Inflammatory macrophage treated with lipopolysaccharide for 1 hour (primary cell): ENCODE measurements around the gene SVBP.
A peak's percentile ranks its signal among the peaks of the same experiment; 100 is the strongest.
"Not testable (repeated sequence)": the region's sequence is repeated elsewhere in the genome, so short reads cannot be mapped to it uniquely, and the experiment has no call there.

Source experiments
- DNase-seq, 2 donors: peaks; one replicate each; pipeline ENCODE4 v3.0.0-alpha.2; 2020 to 2022

Gene SVBP, protein sequence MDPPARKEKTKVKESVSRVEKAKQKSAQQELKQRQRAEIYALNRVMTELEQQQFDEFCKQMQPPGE

DNA sequence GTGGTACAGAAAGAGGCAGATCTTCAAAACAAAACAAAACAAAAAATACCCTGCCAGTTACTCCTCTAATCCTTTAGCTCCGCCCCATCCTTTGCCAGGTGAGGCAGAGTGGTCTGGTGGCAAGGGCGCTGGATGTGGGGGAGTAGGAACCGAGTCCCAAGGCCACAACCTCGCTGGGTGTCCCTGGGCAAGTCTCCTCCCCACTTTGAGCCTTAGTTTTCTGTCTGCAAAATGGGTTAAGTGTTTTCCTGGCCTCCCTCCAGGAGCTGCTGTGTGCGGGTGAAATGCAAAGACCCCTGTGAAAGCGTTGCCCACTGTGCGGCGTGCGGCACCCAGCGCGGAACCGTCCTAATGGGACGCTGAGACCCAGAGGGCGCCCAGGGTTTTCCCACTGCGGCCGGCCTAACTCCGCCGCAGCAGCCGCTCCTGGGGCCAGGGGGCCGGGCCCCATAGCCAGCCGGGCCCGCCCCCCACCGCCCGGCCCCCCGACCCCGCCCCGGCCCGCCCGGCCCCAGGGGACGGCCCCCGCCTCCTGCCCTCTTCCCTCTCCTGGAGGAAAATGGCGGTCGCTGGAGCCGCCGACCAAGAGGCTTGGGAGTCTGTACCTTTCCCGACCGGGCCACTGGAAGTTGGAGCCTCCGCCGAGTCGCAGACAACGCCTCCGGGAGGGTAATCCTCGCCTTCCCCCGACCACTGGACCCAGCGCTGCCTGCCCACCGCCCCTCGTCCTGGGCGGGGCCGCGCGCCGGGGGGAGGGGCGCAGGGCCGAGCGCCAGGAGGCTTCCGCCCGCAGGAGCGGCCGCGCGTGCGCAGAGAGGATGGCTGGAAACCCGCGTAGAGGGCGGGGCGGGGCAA is at the start of gene SVBP, which contains the start of gene ERMAP:
Gene SVBP (minus strand): TSS at position 813 of the 855 bp plus-strand sequence. CDS start 853 bp downstream, outside the sequence.
Gene ERMAP (plus strand): TSS at position 538 of the 855 bp plus-strand sequence. CDS start 13,327 bp downstream, outside the sequence.
- DNase-seq = peak; percentile 80 to 96

DNA sequence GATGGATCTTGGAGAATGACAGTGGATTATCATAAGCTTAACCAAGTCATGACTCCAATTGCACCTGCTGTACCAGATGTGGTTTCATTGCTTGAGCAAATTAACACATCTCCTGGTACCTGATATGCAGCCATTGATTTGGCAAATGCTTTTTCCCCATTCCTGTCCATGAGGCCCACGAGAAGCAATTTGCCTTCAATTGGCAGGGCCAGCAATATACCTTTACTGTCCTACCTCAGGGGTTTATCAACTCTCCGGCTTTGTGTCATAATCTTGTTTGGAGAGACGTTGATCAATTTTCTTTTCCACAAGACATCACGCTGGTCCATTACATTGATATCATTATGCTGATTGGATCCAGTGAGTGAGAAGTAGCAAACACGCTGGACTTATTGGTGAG is 49.4 kb upstream of the SVBP start:
- DNase-seq = no peak

DNA sequence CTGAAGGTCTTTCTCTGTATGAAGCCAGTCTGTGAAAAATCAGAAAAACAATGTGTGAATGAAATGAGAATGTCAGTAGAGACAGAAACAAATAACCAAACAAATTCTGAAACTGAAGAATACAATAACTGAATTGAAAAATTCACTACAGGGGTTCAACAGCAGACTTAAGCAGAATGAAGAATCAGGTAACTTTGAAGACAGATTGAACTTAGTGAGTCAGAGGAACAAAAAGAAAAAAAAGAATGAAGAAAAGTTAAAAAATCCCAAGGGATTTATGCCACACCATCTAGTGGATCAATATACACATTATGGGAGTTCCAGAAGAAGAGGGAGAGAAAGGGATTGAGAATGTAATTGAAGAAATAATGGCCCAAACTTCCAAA is 43.8 kb upstream of the SVBP start:
- DNase-seq = no peak

DNA sequence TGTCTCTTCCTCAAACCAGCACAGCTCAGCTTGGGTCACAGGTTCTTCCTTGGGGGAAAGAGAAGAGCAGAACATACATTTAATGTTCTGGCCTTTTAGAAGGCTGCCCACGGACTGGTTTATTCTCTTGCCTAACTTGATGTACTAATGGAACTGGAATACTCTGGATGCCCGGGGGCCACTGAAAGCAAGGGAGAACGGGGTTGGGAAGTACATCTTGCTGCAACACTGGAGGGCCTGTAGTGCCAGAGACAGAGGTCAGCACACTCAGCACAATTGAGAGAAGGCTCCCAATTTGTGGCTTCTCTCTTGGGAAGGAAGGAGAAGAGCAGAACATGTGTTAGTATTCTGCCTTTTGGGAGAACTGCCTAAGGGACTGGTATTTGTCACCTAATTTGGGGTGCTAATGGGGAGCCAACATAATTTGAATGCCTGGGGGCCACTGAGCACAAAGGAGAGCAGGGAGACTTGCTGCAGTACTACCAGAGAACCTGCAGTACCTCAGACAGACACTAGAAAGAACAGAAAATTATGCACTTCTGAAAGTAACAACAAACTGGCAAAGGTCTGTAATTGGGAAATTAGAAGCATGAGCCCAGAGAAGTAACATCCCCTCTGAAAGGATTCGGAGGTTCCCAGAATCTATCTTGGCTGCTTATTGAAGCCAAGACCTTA is 43.3 kb upstream of the SVBP start:
- DNase-seq = peak in 1 of 2 donors; percentile 16

DNA sequence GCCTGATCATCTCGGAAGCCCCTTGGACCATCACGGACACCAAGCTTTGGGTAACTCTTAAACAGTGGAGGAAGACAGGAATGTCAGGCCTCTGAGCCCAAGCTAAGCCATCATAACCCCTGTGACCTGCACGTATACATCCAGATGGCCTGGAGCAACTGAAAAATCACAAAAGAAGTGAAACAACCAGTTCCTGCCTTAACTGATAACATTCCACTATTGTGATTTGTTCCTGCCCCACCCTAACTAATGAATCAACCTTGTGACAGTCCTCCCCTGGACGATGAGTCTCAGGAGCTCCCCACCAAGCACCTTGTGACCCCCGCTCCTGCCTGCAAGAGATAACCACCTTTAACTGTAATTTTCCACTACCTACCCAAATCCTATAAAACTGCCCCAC is 42.2 kb upstream of the SVBP start:
- DNase-seq = not testable (repeated sequence)

DNA sequence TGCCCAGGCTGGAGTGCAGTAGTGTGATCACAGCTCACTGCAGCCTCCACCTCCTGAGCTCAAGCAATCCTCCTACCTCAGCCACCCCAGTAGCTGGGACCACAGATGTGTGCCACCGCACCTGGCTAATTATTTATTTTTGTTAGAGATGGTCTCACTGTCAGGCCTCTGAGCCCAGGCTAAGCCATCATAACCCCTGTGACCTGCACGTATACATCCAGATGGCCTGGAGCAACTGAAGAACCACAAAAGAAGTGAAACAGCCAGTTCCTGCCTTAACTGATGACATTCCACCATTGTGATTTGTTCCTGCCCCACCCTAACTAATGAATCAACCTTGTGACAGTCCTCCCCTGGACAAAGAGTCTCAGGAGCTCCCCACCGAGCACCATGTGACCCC is 39.4 kb upstream of the SVBP start:
- DNase-seq = not testable (repeated sequence)

DNA sequence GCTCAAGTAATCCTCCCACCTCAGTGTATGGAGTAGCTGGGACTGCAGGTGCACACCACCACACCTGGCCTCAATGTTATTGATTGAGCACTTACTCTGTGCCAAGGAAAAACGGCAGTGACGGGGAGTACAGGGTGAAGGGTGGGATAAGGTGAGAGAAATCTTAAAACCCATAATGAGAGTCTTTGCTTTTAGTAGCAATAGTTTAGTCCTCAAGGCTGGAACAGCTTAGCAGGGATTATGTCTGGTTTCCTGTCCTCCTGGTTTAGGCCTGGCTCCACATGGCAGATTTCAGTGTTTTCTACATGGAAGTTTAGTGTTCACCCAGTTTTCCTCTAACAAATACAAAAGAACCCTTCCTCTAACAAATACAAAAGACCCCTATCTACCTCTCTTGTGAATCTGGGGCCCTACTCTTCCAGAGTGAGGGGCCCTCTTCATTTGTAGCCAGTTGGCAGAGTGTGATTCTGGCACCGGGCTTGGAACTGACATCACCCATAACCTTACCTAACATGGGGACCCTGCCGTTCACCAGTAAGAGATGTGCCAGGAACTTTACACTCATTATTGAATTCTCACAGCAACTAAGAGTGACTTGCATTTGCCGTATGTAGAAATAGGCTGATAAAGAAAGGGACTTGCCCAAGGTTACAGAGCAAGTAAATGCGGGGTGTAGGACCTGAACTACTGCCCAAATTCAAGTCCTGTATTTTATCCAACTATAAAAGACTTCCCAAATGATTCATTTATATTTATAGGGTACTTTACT is 36.1 kb upstream of the SVBP start:
- no peak for DNase-seq

DNA sequence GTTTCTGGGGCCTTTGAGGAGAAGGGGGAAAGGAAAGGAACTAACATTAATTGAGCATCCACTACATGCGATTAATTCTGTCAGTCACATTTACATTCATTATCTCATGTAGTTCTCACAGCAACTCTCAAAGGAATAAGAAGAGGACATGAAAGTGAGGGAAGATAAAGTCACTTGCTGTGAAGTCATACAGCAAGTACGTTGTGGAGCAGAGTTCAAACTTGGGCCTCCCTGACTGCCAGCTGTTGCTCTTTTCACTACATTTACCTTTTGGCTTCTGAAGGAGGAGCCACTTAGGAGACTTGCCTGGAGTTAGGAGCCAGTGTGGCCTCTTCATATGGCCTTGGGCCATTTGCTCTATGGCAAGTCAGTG is 35.4 kb upstream of the SVBP start:
- DNase-seq = no peak

DNA sequence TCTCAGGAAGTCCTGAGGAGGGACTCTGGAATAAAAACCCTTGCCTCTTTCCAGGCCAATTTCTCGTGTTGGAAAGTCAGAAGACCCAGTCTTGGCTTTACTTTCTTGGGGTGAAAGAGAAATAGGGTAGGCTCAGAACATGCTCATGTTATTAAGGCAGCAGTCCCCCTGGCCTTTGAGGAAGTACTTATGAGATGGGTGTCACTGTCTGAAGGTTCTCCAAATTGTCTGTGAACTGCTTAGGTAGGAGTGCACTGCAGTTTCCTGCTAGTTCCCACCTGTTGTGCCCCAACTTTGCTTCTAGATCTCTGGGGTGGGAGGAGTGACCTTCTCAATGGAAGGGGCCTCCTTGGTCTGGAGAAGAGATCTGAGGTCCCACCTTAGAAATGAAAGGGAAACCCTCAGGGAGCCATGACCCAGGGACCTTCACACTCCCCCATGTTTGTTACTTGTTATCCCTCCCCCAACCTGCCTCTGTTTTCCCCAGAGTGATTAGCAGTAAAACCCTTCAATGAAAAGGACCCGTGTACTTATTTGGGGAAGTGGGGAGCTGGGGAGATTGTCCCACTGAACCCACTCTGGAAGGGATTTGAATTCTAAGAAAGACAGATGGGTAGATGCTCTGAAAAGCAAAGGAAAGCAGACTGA is 34.9 kb upstream of the SVBP start:
- DNase-seq = no peak

DNA sequence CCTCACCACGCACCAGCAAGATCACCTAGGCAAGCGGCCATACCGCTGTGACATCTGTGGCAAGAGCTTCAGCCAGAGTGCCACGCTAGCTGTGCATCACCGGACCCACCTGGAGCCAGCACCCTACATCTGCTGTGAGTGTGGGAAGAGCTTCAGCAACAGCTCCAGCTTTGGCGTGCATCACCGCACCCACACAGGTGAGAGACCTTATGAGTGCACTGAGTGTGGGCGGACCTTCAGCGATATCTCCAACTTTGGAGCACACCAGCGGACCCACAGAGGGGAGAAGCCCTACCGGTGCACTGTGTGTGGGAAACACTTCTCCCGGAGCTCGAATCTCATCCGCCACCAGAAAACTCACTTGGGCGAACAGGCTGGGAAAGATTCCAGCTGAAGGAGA is 34.2 kb upstream of the SVBP start:
- no peak for DNase-seq

DNA sequence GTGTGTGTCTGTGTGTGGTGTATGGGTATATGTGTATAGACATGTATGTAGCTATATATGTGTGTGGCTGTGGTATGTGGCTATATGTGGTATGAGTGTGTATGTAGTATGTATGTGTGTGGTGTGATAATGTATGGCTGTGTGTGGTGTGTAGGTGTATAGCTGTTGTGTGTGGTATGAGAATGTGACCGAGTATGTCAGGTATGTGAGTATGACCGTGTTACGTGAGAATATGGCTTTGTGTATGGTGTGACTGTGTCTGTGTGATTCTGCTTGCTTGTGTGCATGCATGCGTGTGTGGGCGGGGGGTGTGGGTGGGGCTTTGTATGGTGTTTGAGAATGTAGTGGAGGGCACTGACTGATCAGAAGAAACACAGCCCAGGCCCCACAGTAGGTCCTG is 32.7 kb upstream of the SVBP start:
- DNase-seq = no peak

DNA sequence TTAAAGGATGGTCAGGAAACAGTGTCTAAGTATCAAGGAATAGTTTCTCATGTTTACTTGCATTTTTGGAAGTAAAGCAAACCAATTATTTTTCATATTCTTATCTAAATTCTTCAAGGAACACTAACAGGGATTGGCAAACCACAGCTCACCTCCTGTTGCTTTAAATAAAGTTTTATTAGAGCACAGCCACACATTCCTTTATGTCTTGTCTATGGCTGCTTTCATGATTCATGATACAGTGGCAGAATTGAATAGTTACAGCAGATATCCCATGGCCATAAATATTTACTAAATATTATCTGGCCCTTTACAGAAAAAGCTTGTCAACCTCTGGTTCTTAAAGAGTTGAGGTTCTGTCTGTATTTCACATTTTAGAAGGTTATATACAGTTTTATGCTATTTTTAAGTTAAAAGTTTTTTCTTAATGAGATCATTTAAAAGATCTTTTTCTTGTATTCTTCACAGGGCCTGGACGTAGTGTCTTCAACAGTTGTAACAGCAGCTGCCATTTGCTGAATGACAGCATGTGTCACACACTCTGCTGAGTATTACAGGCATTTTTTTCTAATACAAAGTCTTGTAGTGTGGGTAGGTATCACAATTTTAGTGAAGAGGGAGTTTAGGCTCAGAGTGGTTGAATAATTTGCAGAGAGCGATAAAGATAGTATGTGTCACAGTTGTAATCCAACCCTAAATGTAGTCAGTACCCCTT is 31.8 kb upstream of the SVBP start:
- DNase-seq = no peak

DNA sequence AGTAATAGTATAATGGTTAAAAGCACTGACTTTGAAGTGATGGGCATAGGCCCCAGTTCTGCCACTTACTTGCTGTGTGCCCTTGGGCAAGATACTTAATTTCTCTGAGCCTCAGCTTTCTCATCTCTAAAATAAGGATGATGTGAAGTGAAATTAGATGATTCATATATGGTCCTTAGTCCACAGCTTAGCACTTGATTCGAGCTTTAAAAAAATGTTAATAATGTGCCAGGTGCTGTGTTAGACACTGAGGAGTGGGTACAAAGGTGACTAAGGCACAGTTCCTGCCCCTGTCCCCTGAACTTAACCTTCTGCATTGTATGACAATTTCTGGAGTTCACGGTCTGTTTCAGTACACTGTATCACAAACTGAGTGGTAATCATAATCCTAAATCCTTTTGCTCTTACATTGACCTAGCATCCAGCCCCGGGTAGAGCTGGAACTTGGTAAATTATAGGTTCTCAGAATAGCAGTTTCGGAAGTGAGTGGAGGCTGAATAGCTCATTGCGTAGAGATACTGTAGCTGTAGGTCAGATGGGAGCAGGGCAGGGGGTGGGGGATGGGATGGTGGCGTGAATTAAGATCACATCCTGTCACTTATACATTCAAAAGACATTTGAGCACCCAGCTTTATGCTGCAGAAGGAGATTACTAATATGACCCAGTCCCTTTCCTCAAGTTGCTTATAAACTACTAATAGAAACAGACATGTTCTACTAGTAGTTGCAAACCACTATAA is 30.7 kb upstream of the SVBP start:
- no peak for DNase-seq

DNA sequence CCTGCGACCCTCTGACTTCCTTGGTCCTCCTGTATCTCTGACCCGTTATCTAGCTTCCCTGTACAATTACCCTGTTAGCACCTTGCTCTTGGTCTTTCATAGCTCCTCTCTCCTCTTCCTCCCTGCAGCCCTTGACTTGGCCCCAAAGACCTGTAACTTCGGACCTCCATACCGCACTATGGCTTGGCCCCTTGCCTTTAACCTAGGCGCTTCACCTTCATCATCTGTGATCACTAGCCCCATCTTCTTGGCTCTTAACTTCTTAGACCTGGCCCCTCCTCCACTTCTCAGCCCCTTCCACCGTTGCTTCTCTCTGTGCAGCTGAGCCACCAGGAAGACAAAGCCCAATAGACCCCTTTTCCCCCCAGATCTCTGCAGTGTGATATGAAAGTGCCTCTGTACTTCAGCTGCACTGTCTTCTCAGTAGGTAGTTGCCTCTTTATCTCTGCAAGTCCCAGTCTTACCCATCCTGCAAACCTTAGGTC is 30.0 kb upstream of the SVBP start:
- DNase-seq = no peak

DNA sequence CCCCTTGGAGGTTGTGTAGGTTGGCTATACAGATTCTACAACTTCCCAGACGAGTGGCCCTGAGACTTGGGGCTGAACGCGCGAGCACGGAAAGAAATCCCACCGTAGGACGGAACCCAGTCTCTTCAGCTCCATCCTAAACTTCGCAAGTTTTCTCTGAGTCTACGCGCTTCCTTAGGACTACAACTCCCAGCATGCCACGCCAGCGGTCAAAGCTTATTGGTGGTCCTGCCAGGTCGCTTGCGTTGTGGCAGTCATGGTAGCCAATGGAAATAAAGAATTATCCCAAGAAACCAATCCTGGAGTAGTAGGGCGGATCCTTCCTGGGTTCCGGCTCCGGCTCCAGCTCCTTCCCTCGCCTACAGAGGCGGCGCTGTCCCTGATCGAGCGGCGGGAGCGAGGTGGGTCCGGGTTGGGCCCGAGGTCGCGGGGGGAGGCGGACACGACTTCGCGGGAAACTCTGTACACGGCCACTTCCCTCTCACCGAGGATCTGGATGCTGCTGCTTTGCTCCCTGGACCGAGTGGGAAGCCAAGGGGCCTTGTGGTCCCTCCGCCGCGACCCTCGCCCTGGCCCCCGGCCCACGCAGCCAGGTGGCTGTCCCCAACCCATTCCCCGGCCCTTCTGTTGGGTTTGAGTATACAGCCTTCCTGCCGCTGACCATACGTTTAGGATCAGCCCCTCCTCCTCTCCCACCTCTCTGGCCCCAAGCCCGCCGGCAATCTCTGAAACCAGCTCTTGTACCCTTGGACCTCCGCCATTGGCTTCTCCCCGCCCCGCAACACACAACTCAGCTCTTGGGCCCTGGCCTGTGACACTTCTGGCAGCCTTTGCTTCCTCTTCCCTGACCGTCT is 29.3 kb upstream of the SVBP start, which contains the start of gene ZNF691:
Gene ZNF691 (plus strand): TSS at position 357 of the 854 bp plus-strand sequence. CDS start 3,046 bp downstream, outside the sequence.
- peak; percentile 95 to 96 for DNase-seq

DNA sequence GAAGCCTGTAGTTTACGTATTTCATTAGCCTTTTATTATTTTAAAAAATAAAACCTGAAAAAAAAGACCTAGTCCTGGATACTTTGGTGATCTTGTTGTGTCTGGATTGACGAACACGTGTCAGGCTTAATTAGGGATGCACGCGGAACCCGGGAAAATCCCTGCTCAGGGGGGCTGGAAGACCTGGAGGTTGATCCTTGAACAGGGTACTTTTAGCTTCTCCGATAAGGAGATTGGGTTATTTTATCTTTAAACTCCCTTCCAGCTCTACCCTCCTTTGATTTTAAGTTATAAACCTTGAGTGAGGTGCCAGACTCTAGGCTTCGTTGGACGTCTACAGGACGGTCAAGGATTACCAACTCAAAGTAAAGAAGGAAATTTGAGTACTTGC is 28.7 kb upstream of the SVBP start:
- peak in 1 of 2 donors; percentile 17 for DNase-seq

DNA sequence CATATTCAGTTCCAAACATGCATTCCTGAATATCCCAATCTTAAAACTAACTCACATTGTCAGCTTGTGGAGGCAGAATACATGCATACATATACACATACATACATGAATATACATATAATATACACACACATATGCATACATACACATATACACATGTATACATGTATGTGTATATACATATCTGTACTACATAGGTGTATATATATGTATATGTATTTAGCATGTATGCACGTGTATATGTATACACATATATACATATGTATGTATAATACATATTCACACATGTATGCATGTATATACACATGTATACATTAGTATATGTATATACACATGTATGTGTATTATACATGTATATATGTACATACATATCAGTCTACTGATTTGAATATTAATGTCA is 28.0 kb upstream of the SVBP start:
- DNase-seq = no peak

DNA sequence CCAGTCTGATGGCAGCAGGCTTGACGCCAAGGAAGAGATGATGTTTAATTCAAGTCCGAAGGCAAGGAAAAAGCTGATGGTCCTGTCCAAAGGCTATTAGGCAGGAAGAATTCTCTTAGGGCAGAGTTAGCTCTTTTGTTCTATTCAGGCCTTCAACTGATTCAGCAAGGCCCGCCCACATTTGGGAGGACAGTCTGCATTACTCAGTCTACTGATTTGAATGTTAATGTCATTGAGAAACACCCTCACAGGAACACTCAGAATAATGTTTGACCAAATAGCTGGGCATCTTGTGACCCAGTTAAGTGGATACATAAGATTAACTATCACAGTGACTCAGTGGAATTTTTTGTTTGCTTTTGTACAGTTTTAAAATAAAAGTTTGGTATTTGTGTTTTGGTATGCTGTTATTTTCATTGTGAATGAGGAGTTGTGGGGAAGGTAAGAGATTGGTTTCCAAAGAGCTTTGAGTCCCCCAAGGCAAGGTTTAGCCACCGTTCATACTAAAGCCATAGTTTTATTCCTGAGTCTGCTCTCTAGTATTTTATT is 27.5 kb upstream of the SVBP start:
- peak; percentile 63 to 87 for DNase-seq

DNA sequence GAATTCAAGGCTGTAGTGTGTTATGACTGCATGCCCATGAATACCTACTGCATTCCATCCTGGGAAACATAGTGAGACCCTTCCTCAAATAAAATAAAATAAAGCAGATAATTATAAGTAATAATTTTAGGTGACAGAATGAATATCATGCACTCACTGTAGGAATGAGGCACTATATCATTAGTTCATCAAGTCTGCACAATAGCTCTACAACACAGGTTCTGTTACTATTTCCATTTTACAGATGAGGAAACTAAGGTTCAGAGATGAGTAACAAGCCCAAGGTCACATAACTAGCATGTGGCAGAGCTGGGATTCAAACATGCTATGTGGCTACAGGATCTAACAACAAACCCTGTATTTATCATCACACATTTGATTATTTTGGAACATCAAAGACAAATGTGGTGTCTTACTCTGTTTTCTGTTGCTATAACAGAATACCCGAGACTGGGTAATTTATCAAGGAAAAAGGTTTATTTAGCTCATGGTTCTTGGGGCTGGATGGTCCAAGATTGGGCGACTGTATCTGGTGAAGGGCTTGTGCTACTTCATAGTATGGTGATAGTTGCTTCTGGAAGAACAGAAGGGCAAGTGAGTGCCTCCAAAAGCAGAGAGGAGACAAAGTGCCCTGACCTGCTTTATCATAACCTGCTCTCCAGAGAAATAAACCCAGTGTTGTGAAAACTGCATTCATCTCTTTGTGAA is 24.4 kb upstream of the SVBP start:
- DNase-seq = no peak
